Hematopoietic multipotent progenitor cell treated with erythropoietin and hydrocortisone succinate and interleukin-3 and kit ligand, for 17 days (in vitro differentiated cells): ENCODE results near the gene GAP43.

Experiments
- DNase-seq: peaks from one replicate; pipeline ENCODE4 v3.0.0-alpha.2; 2015; ENCODE audit warnings: low spot score

The GAP43 gene

GRCh38 chr3:115662356-115662755 lies 39.0 kb downstream of the GAP43 start:
- no peak for DNase-seq

- no peak for DNase-seq
Measured at GRCh38 chr3:115663414-115663813, 40.1 kb downstream of the GAP43 start.

GRCh38 chr3:115666081-115666480 lies 42.8 kb downstream of the GAP43 start:
- no peak for DNase-seq

- no peak for DNase-seq
Measured at GRCh38 chr3:115666920-115667737, 43.8 kb downstream of the GAP43 start.

GRCh38 chr3:115667738-115668065 lies 44.4 kb downstream of the GAP43 start:
- no peak for DNase-seq

- no peak for DNase-seq
Measured at GRCh38 chr3:115670911-115671310, 47.6 kb downstream of the GAP43 start.

- no peak for DNase-seq
Measured at GRCh38 chr3:115671761-115672455, 48.6 kb downstream of the GAP43 start.

GRCh38 chr3:115673881-115674280 lies 50.6 kb downstream of the GAP43 start:
- DNase-seq = no peak

- no peak for DNase-seq
Measured at GRCh38 chr3:115676336-115676735, 53.0 kb downstream of the GAP43 start.

- DNase-seq = no peak
Measured at GRCh38 chr3:115680803-115681345, 57.6 kb downstream of the GAP43 start.

- DNase-seq = no peak
Measured at GRCh38 chr3:115681736-115682135, 58.4 kb downstream of the GAP43 start.

- no peak for DNase-seq
Measured at GRCh38 chr3:115683305-115683704, 60.0 kb downstream of the GAP43 start.

- no peak for DNase-seq
Measured at GRCh38 chr3:115683773-115684172, 60.5 kb downstream of the GAP43 start.

GRCh38 chr3:115685097-115685496 lies 61.8 kb downstream of the GAP43 start:
- DNase-seq = no peak

- DNase-seq = no peak
Measured at GRCh38 chr3:115687721-115688120, 64.4 kb downstream of the GAP43 start.

GRCh38 chr3:115688418-115688817 lies 65.1 kb downstream of the GAP43 start:
- DNase-seq = no peak

- no peak for DNase-seq
Measured at GRCh38 chr3:115689928-115690327, 66.6 kb downstream of the GAP43 start.

GRCh38 chr3:115691964-115692363 lies 68.7 kb downstream of the GAP43 start:
- no peak for DNase-seq

- peak; percentile 30 for DNase-seq
Measured at GRCh38 chr3:115692887-115693524, 69.7 kb downstream of the GAP43 start.

- DNase-seq = no peak
Measured at GRCh38 chr3:115693868-115694267, 70.6 kb downstream of the GAP43 start.

- no peak for DNase-seq
Measured at GRCh38 chr3:115695090-115695489, 71.8 kb downstream of the GAP43 start.

- DNase-seq = no peak
Measured at GRCh38 chr3:115697263-115698053, 74.1 kb downstream of the GAP43 start.
